Calu3 (cell line): ENCODE measurements around the gene PRDM2. TPM values are rescaled to one million over a fixed set of nuclear protein-coding genes. Genes with fewer than 3 reads are reported as not detected.

Experiments
- BruUV-seq: library from RNA; stranded (reverse); fragments of 400-500 nt; replicated peaks from 2 replicates; lab custom pipeline; 2021; lab: Mats Ljungman, UMichigan
- CTCF ChIA-PET: fragments of 300-600 bp; sonication (Branson Sonifier 250); formaldehyde crosslinking; loops from one replicate; lab custom pipeline; 2022; ENCODE audit warnings: antibody characterized with exemption; lab: Charles Lee
- DNase-seq: peaks from one replicate; pipeline ENCODE4 v3.0.0; 2022
- H3K27ac Mint-ChIP-seq: one replicate; pipeline ENCODE4 v1.8.0; 2022; ENCODE audit warnings: mixed read lengths; ENCODE audit not compliant: unreplicated experiment
- H3K27me3 Mint-ChIP-seq: one replicate; pipeline ENCODE4 v1.8.0; 2022; ENCODE audit warnings: mixed read lengths; ENCODE audit not compliant: unreplicated experiment
- H3K36me3 Mint-ChIP-seq: one replicate; pipeline ENCODE4 v1.8.0; 2022; ENCODE audit warnings: mild to moderate bottlenecking, moderate library complexity, mixed read lengths; ENCODE audit not compliant: insufficient read depth, unreplicated experiment
- H3K4me1 Mint-ChIP-seq: one replicate; pipeline ENCODE4 v1.8.0; 2022; ENCODE audit warnings: mild to moderate bottlenecking, low read depth, mixed read lengths; ENCODE audit not compliant: unreplicated experiment
- H3K4me3 Mint-ChIP-seq: one replicate; pipeline ENCODE4 v1.8.0; 2022; ENCODE audit warnings: mild to moderate bottlenecking, low read depth, moderate library complexity, mixed read lengths; ENCODE audit not compliant: unreplicated experiment
- H3K9me3 Mint-ChIP-seq: one replicate; pipeline ENCODE4 v1.8.0; 2022; ENCODE audit warnings: low read depth, mixed read lengths; ENCODE audit not compliant: unreplicated experiment
- intact Hi-C: fragments of 100-400 bp; cut with micrococcal nuclease; formaldehyde crosslinking; loops from one replicate; pipeline ENCODE4 v1.10.0; 2022; ENCODE audit not compliant: unreplicated experiment
- total RNA-seq: library from RNA; stranded (reverse); gene quantifications from 2 replicates; pipeline ENCODE4 v1.2.3, GENCODE V29; 2022
- TF ChIP-seq, protein P1 (sequence below): fragments of 200-600 bp; IDR thresholded peaks from one replicate; pipeline ENCODE4 v1.8.0; 2022; ENCODE audit warnings: antibody characterized with exemption; ENCODE audit not compliant: unreplicated experiment

Gene PRDM2
- total RNA-seq, 1 experiment from 2014 or later: 29.9 TPM

DNA sequence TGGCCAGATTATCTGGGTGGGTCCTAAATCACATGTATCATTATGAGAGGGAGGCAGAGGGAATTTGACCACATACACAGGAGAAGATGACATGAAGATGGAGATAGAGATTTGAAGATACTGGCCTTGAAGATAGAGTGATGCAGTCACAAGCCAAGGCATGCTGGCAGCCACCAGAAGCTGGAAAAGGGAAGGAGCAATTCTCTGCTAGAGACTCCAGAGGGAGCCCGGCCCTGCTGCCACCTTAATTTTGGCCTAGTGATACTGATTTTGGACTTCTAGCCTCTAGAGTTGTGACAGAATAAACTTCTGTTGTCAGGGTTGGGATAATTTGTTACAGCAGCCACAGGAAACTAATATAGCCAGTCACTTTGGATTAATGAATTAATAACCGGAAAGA is 2.2 kb upstream of the PRDM2 start:
- Mint-ChIP-seq H3K27me3 (no peaks in the 10 kb centered on the region), H3K27ac (peak overlapping the region; percentile 61), H3K4me3 (no peak overlapping the region), H3K36me3 (peaks cover 17% of the 10 kb centered on the region), H3K4me1 (peaks cover 7% of the 10 kb centered on the region), H3K9me3 (peaks cover 7% of the 10 kb centered on the region)
- CTCF ChIA-PET: no interaction called here
- TF ChIP-seq, protein P1, sequence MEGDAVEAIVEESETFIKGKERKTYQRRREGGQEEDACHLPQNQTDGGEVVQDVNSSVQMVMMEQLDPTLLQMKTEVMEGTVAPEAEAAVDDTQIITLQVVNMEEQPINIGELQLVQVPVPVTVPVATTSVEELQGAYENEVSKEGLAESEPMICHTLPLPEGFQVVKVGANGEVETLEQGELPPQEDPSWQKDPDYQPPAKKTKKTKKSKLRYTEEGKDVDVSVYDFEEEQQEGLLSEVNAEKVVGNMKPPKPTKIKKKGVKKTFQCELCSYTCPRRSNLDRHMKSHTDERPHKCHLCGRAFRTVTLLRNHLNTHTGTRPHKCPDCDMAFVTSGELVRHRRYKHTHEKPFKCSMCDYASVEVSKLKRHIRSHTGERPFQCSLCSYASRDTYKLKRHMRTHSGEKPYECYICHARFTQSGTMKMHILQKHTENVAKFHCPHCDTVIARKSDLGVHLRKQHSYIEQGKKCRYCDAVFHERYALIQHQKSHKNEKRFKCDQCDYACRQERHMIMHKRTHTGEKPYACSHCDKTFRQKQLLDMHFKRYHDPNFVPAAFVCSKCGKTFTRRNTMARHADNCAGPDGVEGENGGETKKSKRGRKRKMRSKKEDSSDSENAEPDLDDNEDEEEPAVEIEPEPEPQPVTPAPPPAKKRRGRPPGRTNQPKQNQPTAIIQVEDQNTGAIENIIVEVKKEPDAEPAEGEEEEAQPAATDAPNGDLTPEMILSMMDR: no peak
- DNase-seq: no peak
- no TSS peak for BruUV-seq
- intact Hi-C loops: loop anchor here (10.0 kb wide), 1 partner anchor 127 kb away; no protein-coding TSS in a partner anchor

DNA sequence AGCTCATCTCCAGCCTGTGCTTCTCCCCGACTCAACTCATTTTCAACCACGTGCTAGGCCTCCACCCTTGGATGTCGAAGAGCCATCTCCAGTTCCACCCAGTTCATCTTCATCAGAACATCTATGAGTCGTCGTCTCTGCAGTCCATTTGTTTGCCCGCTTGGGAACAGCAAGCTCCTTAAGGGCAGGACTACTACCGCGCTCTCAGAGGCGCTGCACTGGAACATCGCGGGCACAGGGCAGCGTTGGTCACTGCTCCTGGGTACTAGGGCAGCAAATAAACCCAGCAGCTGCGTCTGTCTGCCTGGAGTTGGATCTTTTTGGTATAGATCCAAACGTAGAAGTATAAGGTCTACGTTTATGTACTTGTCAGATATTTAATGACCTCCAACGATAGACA is 478 bp upstream of the PRDM2 start:
- no peak overlapping the region for H3K27ac Mint-ChIP-seq
- peaks cover 7% of the 10 kb centered on the region for H3K4me1 Mint-ChIP-seq
- TSS peak; percentile 85 for BruUV-seq
- H3K27me3 Mint-ChIP-seq: no peaks in the 10 kb centered on the region
- H3K9me3 Mint-ChIP-seq: peaks cover 7% of the 10 kb centered on the region
- H3K36me3 Mint-ChIP-seq: peaks cover 17% of the 10 kb centered on the region
- DNase-seq: no peak
- intact Hi-C loops: loop anchor here (10.0 kb wide), 1 partner anchor 125 kb away; no protein-coding TSS in a partner anchor
- H3K4me3 Mint-ChIP-seq: peak overlapping the region; percentile 67
- CTCF ChIA-PET: no interaction called here
- TF ChIP-seq, protein P1: no peak

DNA sequence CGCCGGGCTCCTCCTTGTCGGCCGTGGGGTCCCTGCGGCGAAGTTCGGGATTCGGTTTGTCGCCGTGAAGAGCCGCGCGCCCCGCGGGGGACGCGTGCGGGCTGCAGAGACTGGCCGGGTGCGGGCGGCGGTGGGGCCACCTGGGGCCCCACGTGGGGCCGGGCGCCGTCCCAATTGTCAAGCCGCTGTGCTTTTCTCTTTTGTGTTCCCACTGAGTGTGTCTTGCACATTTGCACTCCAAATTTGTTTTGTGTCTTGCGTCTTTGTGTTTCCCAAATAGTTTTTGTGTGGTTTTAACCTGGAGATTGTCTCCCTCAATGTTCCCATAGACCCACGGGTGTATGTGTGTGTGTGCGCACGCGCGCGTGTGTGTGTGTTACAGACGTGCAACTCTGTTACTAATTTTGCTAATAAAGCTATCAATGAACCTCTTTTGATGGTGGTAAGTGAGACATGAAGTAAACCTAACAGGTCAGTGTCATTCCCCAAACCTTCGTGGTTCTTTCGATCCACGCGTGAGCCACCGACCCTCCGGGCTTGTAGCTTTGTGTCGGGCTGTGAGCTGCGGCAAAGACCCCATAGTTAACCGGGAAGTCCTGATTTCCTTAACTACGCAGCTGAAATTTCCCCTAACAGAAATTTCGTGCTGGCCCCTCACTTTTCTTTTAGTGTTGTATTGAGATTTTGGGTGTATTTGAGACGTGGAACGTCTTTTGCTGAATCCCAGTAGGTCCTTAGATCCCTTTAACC is 708 bp downstream of the PRDM2 start:
- Mint-ChIP-seq H3K4me1 (peaks cover 7% of the 10 kb centered on the region), H3K27me3 (no peaks in the 10 kb centered on the region), H3K27ac (peak overlapping the region; percentile 87), H3K4me3 (peak overlapping the region; percentile 67), H3K9me3 (peaks cover 7% of the 10 kb centered on the region), H3K36me3 (peaks cover 17% of the 10 kb centered on the region)
- CTCF ChIA-PET: no interaction called here
- peak; percentile 14 for DNase-seq
- BruUV-seq: no TSS peak
- intact Hi-C loops: loop anchor here (5.0 kb wide), 1 partner anchor 52 kb away; no protein-coding TSS in a partner anchor
- TF ChIP-seq, protein P1: no peak

DNA sequence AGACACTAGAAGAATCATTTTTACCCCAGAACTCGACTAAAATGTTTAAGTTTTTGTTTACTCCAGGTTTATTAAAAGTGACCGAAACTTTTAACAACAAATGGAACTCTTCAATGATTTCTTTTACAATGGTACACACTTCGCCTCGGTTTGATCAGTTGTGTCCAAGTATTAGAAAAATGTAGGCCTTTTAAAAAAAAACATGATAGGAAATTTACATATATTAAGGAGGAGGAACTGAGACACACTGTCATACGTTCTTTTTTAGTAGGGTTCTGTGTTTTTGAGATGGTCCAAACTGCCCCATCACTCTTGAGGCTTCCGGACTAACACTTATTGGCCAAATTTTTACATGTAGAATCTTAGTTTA is 1.3 kb downstream of the PRDM2 start:
- no peak for DNase-seq
- intact Hi-C loops: loop anchor here (5.0 kb wide), 1 partner anchor 51 kb away; no protein-coding TSS in a partner anchor
- TSS peak; percentile 53 for BruUV-seq
- H3K27ac Mint-ChIP-seq: no peak overlapping the region
- peaks cover 17% of the 10 kb centered on the region for H3K36me3 Mint-ChIP-seq
- H3K27me3 Mint-ChIP-seq: no peaks in the 10 kb centered on the region
- CTCF ChIA-PET: no interaction called here
- peaks cover 7% of the 10 kb centered on the region for H3K4me1 Mint-ChIP-seq
- TF ChIP-seq, protein P1: no peak
- H3K9me3 Mint-ChIP-seq: peaks cover 7% of the 10 kb centered on the region
- H3K4me3 Mint-ChIP-seq: peak overlapping the region; percentile 67
